8988T (cell line): ENCODE results near the gene SLC25A34.

ENCODE experiments used
- DNase-seq: peaks from one replicate; pipeline ENCODE4 v3.0.0; 2011

SLC25A34 gene

DNA sequence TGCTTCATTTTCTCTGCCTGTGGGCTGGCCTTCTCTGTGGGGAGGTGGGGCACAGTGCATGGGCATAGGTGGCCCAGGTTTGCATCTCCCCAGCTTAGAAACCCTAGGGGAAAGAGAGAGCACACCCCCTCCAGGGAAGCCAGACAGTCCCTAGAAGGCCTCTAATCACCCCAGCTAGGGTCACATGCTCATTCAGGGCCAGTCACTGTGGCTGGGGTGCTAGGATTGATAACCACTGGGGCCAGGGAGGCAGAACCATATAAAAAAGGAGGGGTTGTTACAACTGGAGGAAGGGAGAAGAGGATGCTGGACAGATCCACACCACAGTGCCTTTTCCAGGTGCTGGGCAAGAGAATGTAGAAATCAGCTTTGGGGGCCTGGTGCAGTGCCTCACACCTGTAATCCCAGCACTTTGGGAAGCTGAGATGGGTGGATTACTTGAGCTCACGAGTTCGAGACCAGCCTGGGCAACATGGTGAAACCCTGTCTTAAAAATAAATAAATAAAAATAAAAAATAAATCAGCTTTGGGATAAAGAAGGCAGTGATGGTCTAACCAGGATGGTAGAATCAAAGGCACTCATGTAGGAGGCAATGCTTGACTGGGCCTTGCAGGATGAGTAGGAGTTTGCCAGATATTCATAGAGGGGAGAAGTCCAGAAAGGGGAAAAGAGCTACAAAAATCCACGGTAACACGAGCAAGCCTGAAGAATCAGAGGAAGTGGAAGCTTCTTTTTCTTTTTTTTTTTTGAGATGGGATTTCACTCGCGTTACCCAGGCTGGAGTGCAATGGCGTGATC is 42.0 kb downstream of the SLC25A34 start:
- no peak for DNase-seq

- DNase-seq: no peak
Observed at GRCh38 chr1:15785683-15786082, 49.6 kb downstream of the SLC25A34 start.

DNA sequence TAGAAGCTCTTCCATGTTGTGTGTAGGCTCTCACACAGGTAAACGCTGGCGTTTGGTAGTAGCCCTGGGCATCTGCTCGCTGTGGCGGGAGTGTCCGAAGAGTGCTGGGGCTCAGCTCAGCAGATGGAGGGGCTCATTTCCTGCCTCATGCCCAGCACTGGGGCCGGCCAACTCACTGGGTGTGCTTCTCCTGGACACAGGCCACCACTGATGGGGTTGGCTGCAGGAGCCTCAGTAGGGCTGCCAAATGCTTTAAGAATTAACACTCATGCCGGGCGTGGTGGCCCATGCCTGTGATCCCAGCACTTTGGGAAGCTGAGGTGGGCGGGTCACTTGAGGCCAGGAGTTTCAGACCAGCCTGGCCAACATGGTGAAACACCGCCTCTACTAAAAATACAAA is 50.5 kb downstream of the SLC25A34 start:
- no peak for DNase-seq

- no peak for DNase-seq
Observed at GRCh38 chr1:15788624-15789301, 52.7 kb downstream of the SLC25A34 start.
